Activated CD4-positive, alpha-beta T cell treated with anti-CD3 and anti-CD28 coated beads, Interleukin-2, amount 50 U/mL, for 1 hour (primary cell): ENCODE results near the gene MUC5AC.
"Not testable (repeated sequence)": the region's sequence is repeated elsewhere in the genome, so short reads cannot be mapped to it uniquely, and the experiment has no call there.

Experiments
- DNase-seq: peaks from one replicate; pipeline ENCODE4 v3.0.0-alpha.2; 2020

Gene MUC5AC

GRCh38 chr11:1178201-1178885, 20.6 kb downstream of the MUC5AC start:
- no peak for DNase-seq

GRCh38 chr11:1178906-1179305, 21.2 kb downstream of the MUC5AC start:
- DNase-seq, result no peak

- no peak for DNase-seq
Observed at GRCh38 chr11:1179641-1180040, 21.9 kb downstream of the MUC5AC start.

- no peak for DNase-seq
Observed at GRCh38 chr11:1180171-1180570, 22.4 kb downstream of the MUC5AC start.

- no peak for DNase-seq
Observed at GRCh38 chr11:1180947-1181391, 23.2 kb downstream of the MUC5AC start.

GRCh38 chr11:1181420-1181819, 23.7 kb downstream of the MUC5AC start:
- DNase-seq, result no peak

GRCh38 chr11:1181853-1182535, 24.2 kb downstream of the MUC5AC start:
- no peak for DNase-seq

GRCh38 chr11:1184139-1184538, 26.4 kb downstream of the MUC5AC start:
- DNase-seq, result not testable (repeated sequence)

- DNase-seq, result not testable (repeated sequence)
Observed at GRCh38 chr11:1188451-1189130, 30.8 kb downstream of the MUC5AC start.

- not testable (repeated sequence) for DNase-seq
Observed at GRCh38 chr11:1189816-1190215, 32.1 kb downstream of the MUC5AC start.

GRCh38 chr11:1191786-1192470, 34.2 kb downstream of the MUC5AC start:
- not testable (repeated sequence) for DNase-seq

GRCh38 chr11:1192741-1193325, 35.1 kb downstream of the MUC5AC start:
- DNase-seq, result no peak

- DNase-seq, result no peak
Observed at GRCh38 chr11:1193326-1194230, 35.8 kb downstream of the MUC5AC start.

- no peak for DNase-seq
Observed at GRCh38 chr11:1194231-1194976, 36.7 kb downstream of the MUC5AC start.

GRCh38 chr11:1194977-1195681, 37.4 kb downstream of the MUC5AC start:
- no peak for DNase-seq

GRCh38 chr11:1195682-1196515, 38.1 kb downstream of the MUC5AC start:
- no peak for DNase-seq

- no peak for DNase-seq
Observed at GRCh38 chr11:1196516-1197391, 39.0 kb downstream of the MUC5AC start.

GRCh38 chr11:1197431-1197885, 39.7 kb downstream of the MUC5AC start:
- DNase-seq, result no peak
